Measurements from ENCODE around the gene MGARP. TPM values are rescaled to one million over a fixed set of nuclear protein-coding genes. Genes with fewer than 3 reads are reported as not detected.
"Not testable (repeated sequence)": the region's sequence is repeated elsewhere in the genome, so short reads cannot be mapped to it uniquely, and the experiment has no call there.

Gene MGARP
- total RNA-seq: 1 to 10 TPM in 2 of 4 donors, under 1 TPM in 2; 0.71 to 2.1 (median 1.1) TPM

GRCh38 chr4:139279760-139280620, at the start of gene MGARP:
TSS of gene MGARP (minus strand) at chr4:139280225. CDS start at chr4:139280158, 67 bp downstream.
- TF ChIP-seq POLR2A (IDR thresholded peaks at IDR 0.05) (no peak), CTCF (IDR thresholded peaks at IDR 0.05) (no peak)

GRCh38 chr4:139329665-139330200, 49.7 kb upstream of the MGARP start:
- 80 to 84% methylated on average over 4 of the region's 4 CpGs for WGBS, 2 donors
- no peak for DNase-seq
- no peaks in the 10 kb centered on the region for H3K27me3 ChIP-seq
- H3K4me3 ChIP-seq (replicated peaks in 1 of 3): no peak overlapping the region
- no peaks in the 10 kb centered on the region for H3K9me3 ChIP-seq
- H3K27ac ChIP-seq: no peak overlapping the region
- intact Hi-C loops (cut with DNase I): no loop called here
- H3K36me3 ChIP-seq: no peaks in the 10 kb centered on the region
- TF ChIP-seq POLR2A (IDR thresholded peaks at IDR 0.05) (no peak), CTCF (IDR thresholded peaks at IDR 0.05) (no peak)
- no peaks in the 10 kb centered on the region for H3K4me1 ChIP-seq

More at GRCh38 chr4:139279760-139280620, at the start of gene MGARP:
- DNase-seq: peak in 1 of 2 donors; percentile 13
- H3K27me3 ChIP-seq: no peaks in the 10 kb centered on the region
- H3K27ac ChIP-seq: no peak within 1 kb of the TSS
- H3K36me3 ChIP-seq: no peaks in the 10 kb centered on the region
- intact Hi-C loops (cut with DNase I): no loop called here
- H3K4me1 ChIP-seq: peaks cover 0 to 8% of the 10 kb centered on the region in 2 donors
- 11 to 18% methylated on average over 18 to 34 of the region's 51 CpGs for WGBS, 2 donors
- H3K9me3 ChIP-seq: no peaks in the 10 kb centered on the region
- peak within 1 kb of the TSS in 2 of 3 donors; percentile 28 to 42 for H3K4me3 ChIP-seq (replicated peaks in 1 of 3)

GRCh38 chr4:139324620-139325019, 44.6 kb upstream of the MGARP start:
- WGBS, 2 donors: 88 to 91% methylated on average over 6 of the region's 6 CpGs
- Histone ChIP-seq H3K27me3 (no peaks in the 10 kb centered on the region), H3K4me3 (replicated peaks in 1 of 3) (no peak overlapping the region), H3K36me3 (no peaks in the 10 kb centered on the region), H3K4me1 (peaks cover 9 to 20% of the 10 kb centered on the region in 2 donors), H3K9me3 (no peaks in the 10 kb centered on the region), H3K27ac (no peak overlapping the region)
- intact Hi-C loops (cut with DNase I): no loop called here
- no peak for DNase-seq
- TF ChIP-seq CTCF (IDR thresholded peaks at IDR 0.05): no peak
- TF ChIP-seq POLR2A (IDR thresholded peaks at IDR 0.05): no peak

DNA sequence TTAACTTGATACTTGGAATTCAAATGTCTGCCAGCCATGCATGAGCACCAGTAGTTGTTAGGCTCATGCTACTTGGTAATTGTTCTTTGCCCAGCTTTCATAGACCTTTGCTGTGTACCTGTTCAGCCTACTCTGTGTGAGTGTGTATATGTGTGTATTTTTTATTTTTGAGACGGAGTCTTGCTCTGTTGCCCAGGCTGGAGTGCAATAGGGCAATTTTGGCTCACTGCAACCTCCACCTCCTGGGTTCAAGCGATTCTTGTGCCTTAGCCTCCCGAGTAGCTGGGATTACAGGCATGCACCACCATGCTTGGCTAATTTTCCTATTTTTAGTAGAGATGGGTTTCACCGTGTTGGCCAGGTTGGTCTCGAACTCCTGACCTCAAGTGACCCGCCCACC, 42.5 kb upstream of the MGARP start:
- H3K27me3 ChIP-seq; H3K36me3 ChIP-seq; DNase-seq; H3K4me3 ChIP-seq (replicated peaks in 1 of 3); intact Hi-C loops (cut with DNase I); H3K9me3 ChIP-seq; H3K27ac ChIP-seq: not testable (repeated sequence)
- H3K4me1 ChIP-seq: peaks cover 9 to 20% of the 10 kb centered on the region in 2 donors
- WGBS, 2 donors: 96 to 98% methylated on average over 6 of the region's 6 CpGs

DNA sequence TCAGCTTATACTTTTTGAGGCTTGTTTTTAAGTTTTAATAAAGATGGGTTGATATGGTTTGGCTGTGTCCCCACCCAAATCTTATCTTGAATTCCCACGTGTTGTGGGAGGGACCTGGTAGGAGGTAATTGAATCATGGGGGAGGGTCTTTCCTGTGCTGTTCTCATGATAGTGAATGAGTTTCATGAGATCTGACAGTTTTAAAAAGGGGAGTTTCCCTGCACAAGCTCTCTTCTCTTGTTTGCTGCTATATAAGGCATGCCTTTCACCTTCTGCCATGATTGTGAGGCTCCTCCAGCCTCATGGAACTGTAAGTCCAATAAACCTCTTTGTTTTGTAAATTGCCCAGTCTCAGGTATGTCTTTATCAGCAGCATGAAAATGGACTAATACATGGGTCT, 42.0 kb upstream of the MGARP start:
- DNase-seq; intact Hi-C loops (cut with DNase I); H3K36me3 ChIP-seq; H3K27ac ChIP-seq; H3K27me3 ChIP-seq; H3K4me3 ChIP-seq (replicated peaks in 1 of 3); H3K9me3 ChIP-seq: not testable (repeated sequence)
- 54 to 73% methylated on average over 1 of the region's 1 CpG for WGBS, 2 donors
- peaks cover 9 to 20% of the 10 kb centered on the region in 2 donors for H3K4me1 ChIP-seq

- WGBS, 2 donors: 85 to 87% methylated on average over 1 of the region's 1 CpG
- Histone ChIP-seq H3K36me3 (no peaks in the 10 kb centered on the region), H3K9me3 (no peaks in the 10 kb centered on the region), H3K27ac (no peak overlapping the region), H3K4me1 (peaks cover 17 to 21% of the 10 kb centered on the region in 2 donors), H3K27me3 (no peaks in the 10 kb centered on the region), H3K4me3 (replicated peaks in 1 of 3) (no peak overlapping the region)
- TF ChIP-seq POLR2A (IDR thresholded peaks at IDR 0.05): no peak
- no peak for TF ChIP-seq CTCF (IDR thresholded peaks at IDR 0.05)
- intact Hi-C loops (cut with DNase I): no loop called here
- no peak for DNase-seq
Measured at GRCh38 chr4:139319571-139319970, 39.5 kb upstream of the MGARP start.
